KOPT-K1 (cell line): ENCODE results near the gene HDX.
"Not testable (repeated sequence)": the region's sequence is repeated elsewhere in the genome, so short reads cannot be mapped to it uniquely, and the experiment has no call there.

ENCODE experiments used
- H3K27ac ChIP-seq: fragments of 200-600 bp; sonication (generic); 2 replicates; pipeline ENCODE4 v1.5.1; 2016; ENCODE audit warnings: antibody characterized with exemption, mild to moderate bottlenecking, low read depth, low read length; ENCODE audit not compliant: poor library complexity, severe bottlenecking
- H3K36me3 ChIP-seq: fragments of 200-600 bp; sonication (generic); 2 replicates; pipeline ENCODE4 v1.5.1; 2017; ENCODE audit warnings: antibody characterized with exemption, mild to moderate bottlenecking, low read length, moderate library complexity; ENCODE audit not compliant: insufficient read depth
- H3K9me3 ChIP-seq: fragments of 200-600 bp; sonication (generic); 2 replicates; pipeline ENCODE4 v1.5.1; 2017; ENCODE audit warnings: antibody characterized with exemption, low read length, mild to moderate bottlenecking; ENCODE audit not compliant: insufficient read depth, poor library complexity, severe bottlenecking

Gene HDX

GRCh38 chrX:84363663-84364062 lies 138.6 kb downstream of the HDX start:
- Histone ChIP-seq H3K36me3 (no peaks in the 10 kb centered on the region), H3K27ac (no peak overlapping the region), H3K9me3 (no peaks in the 10 kb centered on the region)

GRCh38 chrX:84363051-84363450 lies 139.2 kb downstream of the HDX start:
- Histone ChIP-seq H3K9me3 (no peaks in the 10 kb centered on the region), H3K27ac (no peak overlapping the region), H3K36me3 (no peaks in the 10 kb centered on the region)

DNA sequence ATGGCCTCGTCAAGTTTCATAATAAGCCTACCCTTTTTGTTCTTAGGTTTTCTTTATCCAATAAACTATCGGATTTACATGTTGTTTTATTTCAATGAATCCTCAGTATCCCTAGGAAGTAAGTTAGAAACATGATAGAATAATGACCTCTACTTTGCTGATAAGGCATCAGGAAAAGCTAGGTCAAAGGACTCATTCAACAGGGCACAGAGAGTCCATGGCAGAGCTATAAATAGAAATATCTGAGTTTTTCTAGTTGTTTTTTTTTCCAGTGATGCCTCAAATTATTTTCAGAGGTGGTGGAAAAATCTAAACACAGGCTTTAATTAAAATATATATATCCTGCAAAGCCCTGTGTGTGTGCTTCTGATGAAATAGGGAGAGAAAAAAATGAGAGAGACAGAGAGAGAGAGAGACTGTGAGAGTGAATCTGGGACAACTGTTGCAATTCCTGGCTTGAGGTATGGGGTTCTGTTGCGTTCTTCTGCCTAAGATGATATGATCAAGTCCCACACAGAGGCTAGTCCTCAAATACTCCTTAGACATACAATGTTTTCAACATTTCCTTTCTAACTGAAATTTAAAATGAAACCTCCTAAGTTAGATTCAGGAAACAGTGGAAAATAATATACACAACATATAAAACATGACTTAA lies 139.9 kb downstream of the HDX start:
- H3K27ac ChIP-seq: no peak overlapping the region

DNA sequence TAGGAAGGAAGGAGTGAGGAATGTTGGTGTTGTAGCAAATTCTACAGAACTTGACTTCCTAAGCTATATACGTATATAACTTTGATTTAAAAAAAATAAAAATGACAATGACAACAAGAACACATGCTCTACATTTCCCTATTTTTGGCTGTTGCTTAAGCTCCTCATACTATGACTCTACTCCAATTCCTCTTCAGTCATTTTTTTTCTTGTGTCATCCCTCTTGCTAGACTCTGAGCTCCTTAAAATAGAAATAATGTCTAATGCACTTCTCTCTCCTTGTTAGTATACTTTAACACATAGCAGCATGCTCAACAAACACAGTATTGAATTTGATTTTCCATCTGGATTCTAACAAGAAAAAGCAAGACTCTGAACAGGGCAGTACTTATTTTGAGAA lies 144.0 kb downstream of the HDX start:
- H3K27ac ChIP-seq: no peak overlapping the region
- no peaks in the 10 kb centered on the region for H3K9me3 ChIP-seq
- no peaks in the 10 kb centered on the region for H3K36me3 ChIP-seq

More for the DNA sequence above, 139.9 kb downstream of the HDX start:
- H3K9me3 ChIP-seq: no peaks in the 10 kb centered on the region
- no peaks in the 10 kb centered on the region for H3K36me3 ChIP-seq

- Histone ChIP-seq H3K9me3 (no peaks in the 10 kb centered on the region), H3K36me3 (no peaks in the 10 kb centered on the region), H3K27ac (no peak overlapping the region)
These were observed 145.0 kb downstream of the HDX start for GRCh38 chrX:84357296-84357695.

GRCh38 chrX:84340968-84341367 lies 161.3 kb downstream of the HDX start:
- no peaks in the 10 kb centered on the region for H3K9me3 ChIP-seq
- no peaks in the 10 kb centered on the region for H3K36me3 ChIP-seq
- H3K27ac ChIP-seq: no peak overlapping the region

GRCh38 chrX:84339507-84340364 lies 162.5 kb downstream of the HDX start:
- no peaks in the 10 kb centered on the region for H3K9me3 ChIP-seq
- H3K27ac ChIP-seq: no peak overlapping the region
- H3K36me3 ChIP-seq: no peaks in the 10 kb centered on the region

DNA sequence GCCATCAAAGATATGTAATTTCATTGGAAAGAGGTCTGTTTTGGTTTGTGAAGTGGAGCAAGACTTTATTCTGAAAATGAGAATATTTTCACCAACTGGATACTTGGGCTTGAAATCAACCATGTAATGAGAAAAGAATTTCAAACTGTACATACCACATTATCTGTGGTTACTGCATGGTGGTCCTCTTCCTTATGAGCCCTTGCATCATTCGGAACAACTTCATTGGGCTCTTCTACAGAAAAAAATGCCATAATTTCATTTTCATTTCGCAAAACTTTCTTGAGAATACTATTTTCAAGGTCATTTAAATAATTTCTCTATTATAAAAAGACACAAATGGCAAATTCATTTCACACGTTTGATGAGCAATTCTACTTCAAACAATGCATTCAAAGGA lies 165.6 kb downstream of the HDX start:
- H3K27ac ChIP-seq: no peak overlapping the region

DNA sequence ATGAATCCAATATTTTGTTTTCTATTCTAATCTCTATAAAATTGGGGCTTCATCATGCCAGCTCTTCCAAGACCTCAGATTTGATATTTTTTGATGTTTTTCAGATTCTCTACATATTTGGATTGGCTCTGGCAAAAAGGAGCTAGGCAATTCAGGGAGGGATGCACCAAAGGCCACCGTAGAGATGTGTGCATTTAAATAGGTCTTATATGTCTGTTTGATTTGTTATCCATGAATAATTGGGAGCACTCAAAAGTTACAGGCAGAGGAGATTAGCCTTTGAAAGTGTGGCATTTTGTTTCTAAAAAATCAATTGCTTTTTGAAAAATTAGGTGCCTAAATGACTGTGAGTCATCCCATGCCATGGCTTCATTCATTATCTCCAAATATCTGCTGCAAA lies 167.1 kb downstream of the HDX start:
- no peak overlapping the region for H3K27ac ChIP-seq
- H3K9me3 ChIP-seq: no peaks in the 10 kb centered on the region
- no peaks in the 10 kb centered on the region for H3K36me3 ChIP-seq

More for the DNA sequence above, 165.6 kb downstream of the HDX start:
- Histone ChIP-seq H3K36me3 (no peaks in the 10 kb centered on the region), H3K9me3 (no peaks in the 10 kb centered on the region)

- no peaks in the 10 kb centered on the region for H3K9me3 ChIP-seq
- no peaks in the 10 kb centered on the region for H3K36me3 ChIP-seq
- H3K27ac ChIP-seq: no peak overlapping the region
These were observed 180.0 kb downstream of the HDX start for GRCh38 chrX:84322083-84322827.

DNA sequence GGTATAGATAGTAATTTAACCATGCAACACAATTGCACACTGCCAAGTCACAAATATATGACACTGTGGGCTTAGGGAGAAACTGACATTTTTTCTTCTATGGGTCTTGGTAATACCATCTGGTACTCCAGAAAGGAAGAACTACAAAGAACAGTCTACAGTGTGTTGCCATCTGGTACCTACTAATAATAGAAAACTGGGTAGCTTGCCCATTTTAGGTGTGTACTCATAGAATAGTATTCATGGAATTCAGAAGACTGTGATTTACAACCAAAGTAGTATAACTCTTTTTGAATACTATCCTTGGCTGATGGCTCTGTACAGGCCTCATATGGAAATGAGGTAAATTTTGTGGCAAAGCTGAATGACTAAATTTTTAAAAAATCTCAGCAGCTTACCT lies 181.6 kb downstream of the HDX start:
- H3K36me3 ChIP-seq: no peaks in the 10 kb centered on the region
- no peak overlapping the region for H3K27ac ChIP-seq

GRCh38 chrX:84320023-84320422 lies 182.2 kb downstream of the HDX start:
- Histone ChIP-seq H3K36me3 (no peaks in the 10 kb centered on the region), H3K9me3 (no peaks in the 10 kb centered on the region), H3K27ac (no peak overlapping the region)

More for the DNA sequence above, 181.6 kb downstream of the HDX start:
- no peaks in the 10 kb centered on the region for H3K9me3 ChIP-seq

DNA sequence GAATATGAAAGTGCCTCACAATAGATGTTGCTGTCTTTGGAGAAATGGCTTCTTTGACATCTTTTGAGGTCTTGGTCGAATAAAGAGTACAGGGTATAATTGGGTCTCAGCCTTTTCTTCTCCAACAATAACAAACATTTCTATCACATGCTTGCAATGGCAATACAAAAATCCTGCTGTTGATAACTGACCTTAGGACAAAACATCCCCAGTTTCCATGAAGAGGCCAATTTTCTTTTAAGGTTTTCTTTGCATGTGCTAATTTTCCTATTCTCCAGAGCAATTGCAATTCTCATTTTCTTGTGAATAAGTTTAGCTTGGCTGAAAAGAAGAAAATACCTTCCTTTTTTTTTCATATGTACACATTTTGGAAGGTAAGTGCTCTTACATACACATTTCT lies 183.6 kb downstream of the HDX start:
- Histone ChIP-seq H3K9me3 (no peaks in the 10 kb centered on the region), H3K36me3 (no peaks in the 10 kb centered on the region), H3K27ac (no peak overlapping the region)

- not testable (repeated sequence) for H3K9me3 ChIP-seq, H3K36me3 ChIP-seq, H3K27ac ChIP-seq
These were observed 186.3 kb downstream of the HDX start for GRCh38 chrX:84315946-84316345.
